ENCODE results near the gene ZFAND3.

DNA sequence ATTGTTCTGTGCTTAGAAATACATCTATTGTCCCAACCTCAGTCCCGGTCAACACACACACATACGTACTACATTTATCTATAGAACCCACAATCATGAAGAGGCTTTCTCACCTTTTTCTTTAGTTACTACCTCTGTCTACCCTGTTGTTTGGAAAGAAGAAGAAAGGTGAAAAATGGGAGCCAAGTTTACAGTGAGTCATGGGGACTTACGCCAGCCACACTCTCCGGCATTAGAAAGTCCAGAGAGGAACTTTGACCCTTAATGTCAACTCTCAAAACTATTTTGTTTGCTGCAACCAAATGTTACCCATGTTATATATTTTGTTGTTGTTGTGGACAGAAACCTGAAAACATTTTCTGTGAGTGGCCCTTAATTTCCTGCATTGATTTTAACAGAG is 259.1 kb downstream of the ZFAND3 start:
- TF ChIP-seq CTCF (conservative IDR thresholded peaks at IDR 0.05; ENCODE audit: low read depth, low read length): no peak
- no peak for TF ChIP-seq EZH2 (IDR thresholded peaks at IDR 0.05; ENCODE audit: low read length, unreplicated experiment)
- no peak for TF ChIP-seq EZH2phosphoT487 (IDR thresholded peaks at IDR 0.05; ENCODE audit: borderline replicate concordance, low read length)

All from PC-3 (cell line).